Measurements from ENCODE around the gene MAMDC2. TPM values are rescaled to one million over a fixed set of nuclear protein-coding genes. Genes with fewer than 3 reads are reported as not detected.
A peak's percentile ranks its signal among the peaks of the same experiment; 100 is the strongest.

MAMDC2 gene
- total and polyA plus RNA-seq, 2 of the 8 experiments (the other 6 are each of a cell fraction or from before 2014, with no cell fraction given) = 6.1 to 15.4 TPM

DNA sequence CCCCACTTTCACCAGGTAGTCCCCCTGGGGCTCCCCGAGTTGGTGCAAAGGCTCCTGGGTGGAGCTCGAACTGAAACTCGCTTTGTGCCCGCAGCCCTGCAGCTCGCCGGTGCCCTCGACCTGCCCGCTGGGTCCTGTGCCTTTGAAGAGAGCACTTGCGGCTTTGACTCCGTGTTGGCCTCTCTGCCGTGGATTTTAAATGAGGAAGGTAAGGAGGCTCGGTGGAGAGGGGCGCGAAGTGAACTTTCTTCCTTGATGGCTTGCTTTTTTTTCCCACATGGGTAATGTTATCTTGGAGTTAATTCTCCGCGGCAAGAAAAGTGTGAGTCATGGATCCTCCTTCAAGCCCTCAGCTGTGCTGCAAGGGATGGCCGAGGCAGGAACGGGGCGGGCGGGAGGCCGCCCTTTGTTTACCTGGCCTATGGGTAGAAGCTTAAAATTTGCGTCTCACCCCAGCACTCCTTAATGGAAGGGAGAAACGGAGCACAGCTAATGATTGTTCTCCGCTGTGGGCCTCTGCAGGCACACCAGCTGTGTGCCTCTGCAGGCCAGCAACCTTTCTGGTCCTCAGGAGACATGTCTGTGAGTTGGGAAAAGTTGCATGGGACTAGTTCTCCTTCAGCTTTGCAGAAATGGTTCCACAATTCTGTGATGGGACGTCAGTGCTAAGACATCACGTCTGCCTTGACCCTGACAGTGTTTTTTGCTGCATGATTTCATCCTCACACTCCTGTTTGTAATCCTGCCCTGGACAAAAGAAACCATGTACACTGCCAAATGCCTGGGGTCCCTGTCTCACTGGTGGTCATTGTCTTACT lies 1.1 kb downstream of the MAMDC2 start (continued):
- no peak for TF ChIP-seq CHD7 (IDR thresholded peaks at IDR 0.05; ENCODE audit: insufficient replicate concordance, low read length)
- TF ChIP-seq E2F6 (IDR thresholded peaks at IDR 0.05) = peak; percentile 48
- TF ChIP-seq CTBP2 (IDR thresholded peaks at IDR 0.05; ENCODE audit: borderline replicate concordance, insufficient read depth, insufficient read length, low read length) = no peak
- no peak for TF ChIP-seq TCF12 (IDR thresholded peaks at IDR 0.05; ENCODE audit: low read depth, low read length)
- no peak for TF ChIP-seq NRF1 (IDR thresholded peaks at IDR 0.05; ENCODE audit: low read depth, low read length)
- no peak for TF ChIP-seq BCL11A (IDR thresholded peaks at IDR 0.05; ENCODE audit: low read depth in 2 of 2, low read length in 2 of 2)
- peak; percentile 21 for TF ChIP-seq KDM4A (IDR thresholded peaks at IDR 0.05; ENCODE audit: low read depth, low read length, severe bottlenecking)
- no peak for TF ChIP-seq GABPA (IDR thresholded peaks at IDR 0.05; ENCODE audit: borderline replicate concordance, insufficient read depth, low read length)

All from H1 (cell line).